Heart left ventricle (tissue), 16 donors: Measurements from ENCODE around the gene GHDC. TPM values are rescaled to one million over a fixed set of nuclear protein-coding genes. Genes with fewer than 3 reads are reported as not detected.

ENCODE experiments used
- ATAC-seq, 4 donors: fragments of 200-7000 bp; cut with Tn5 transposase; one replicate each; pipeline ENCODE4 v1.9.1; 2020 to 2022; ENCODE audit warnings: moderate library complexity in 4 of 4, mild to moderate bottlenecking in 3 of 4, moderate number of reproducible peaks in 1 of 4
- DNase-seq, 5 donors: peaks; one replicate each; pipeline ENCODE4 v3.0.0-alpha.2; 2020
- H3K27ac ChIP-seq, 12 donors: fragments of 200-600 bp; sonication (generic) in 4 of 12; one replicate each; pipeline versions ENCODE4 v1.5.0 to v1.8.0; 2016 to 2022; ENCODE audit warnings: mild to moderate bottlenecking in 2 of 12
- H3K27me3 ChIP-seq, 9 donors: fragments of 200-600 bp; sonication (generic) in 2 of 9; one replicate each; pipeline versions ENCODE4 v1.5.1 to v1.8.0; 2016 to 2022; ENCODE audit warnings: mild to moderate bottlenecking in 3 of 9
- H3K36me3 ChIP-seq, 9 donors: fragments of 200-600 bp; sonication (generic) in 2 of 9; one replicate each; pipeline versions ENCODE4 v1.5.0 to v1.8.0; 2018 to 2022; ENCODE audit warnings: mild to moderate bottlenecking in 2 of 9
- H3K4me1 ChIP-seq, 12 donors: fragments of 200-600 bp; sonication (generic) in 4 of 12; one replicate each; pipeline versions ENCODE4 v1.5.0 to v1.8.0; 2016 to 2022; ENCODE audit warnings: mild to moderate bottlenecking in 3 of 12
- H3K4me3 ChIP-seq, 12 donors: fragments of 200-600 bp; sonication (generic) in 4 of 12; one replicate each; pipeline versions ENCODE4 v1.5.0 to v1.8.0; 2017 to 2022; ENCODE audit warnings: mild to moderate bottlenecking in 9 of 12, moderate library complexity in 4 of 12
- H3K9me3 ChIP-seq, 12 donors: fragments of 200-600 bp; sonication (generic) in 4 of 12; one replicate each; pipeline versions ENCODE4 v1.5.0 to v1.8.0; 2016 to 2022; ENCODE audit warnings: mild to moderate bottlenecking in 1 of 12
- POLR2A ChIP-seq, 2 donors: fragments of 450-650 bp; IDR thresholded peaks; one replicate each; pipeline ENCODE4 v1.6.1; 2017; ENCODE audit warnings: antibody characterized with exemption in 2 of 2, mild to moderate bottlenecking in 2 of 2, moderate library complexity in 2 of 2
- WGBS, 4 donors: extraction: QIAGEN DNeasy Blood & Tissue Kit in 2 of 4; methylation state at CpG; one replicate each; pipeline versions ENCODE4 v1.1.5 to v1.1.7; 2013 to 2018; 5-methylcytosine and 5-hydroxymethylcytosine counted together
- intact Hi-C, 10 donors: fragments of 100-400 bp; cut with DNase I; formaldehyde crosslinking; loops; one replicate each; pipeline versions ENCODE4 v1.11.1 to v1.14.2; 2022
- polyA plus RNA-seq, 2 donors: library from polyadenylated mRNA; stranded (reverse); fragments of 200-250 nt; gene quantifications; one replicate each; pipeline ENCODE4 v1.2.3, GENCODE V29; 2013
- total RNA-seq, 9 donors: library from RNA; depleted of rRNA in 2 of 9; stranded (reverse); fragments of >200 nt in 2 of 9; fragmentation: NEBNext Ultra II Directional in 3 of 9; extraction: Animal tissue kit (Norgen Biotek cat#: 25700) in 3 of 9; gene quantifications; one replicate each; pipeline versions ENCODE4 v1.1.0 to v1.2.4, GENCODE V29; 2016 to 2023
- TF ChIP-seq, protein P1 (sequence below), 12 donors: fragments of 200-600 bp; sonication (generic) in 4 of 12; IDR thresholded peaks; one replicate each; pipeline versions ENCODE4 v1.5.0 to v1.8.0; 2018 to 2022; ENCODE audit warnings: antibody characterized with exemption in 12 of 12, mild to moderate bottlenecking in 5 of 12
- donor health status: ischemic (EF 13 %, LVEDD 7.1; RV severe dilation, severe dysfunction).
- donor health status: healthy with polysubstance abuse.
- donor health status: DM: no; HTN: yes; CAD: no.
- donor health status: DM: no; HTN: no; CAD: no.
- donor health status: ischemic (EF 25% LVEDD 6.9; RV normal size, moderate dysfunction).
- donor health status: ischemic (EF 25% LVEDD 5.7; RV mildly dilated, moderate dysfunction).
- donor health status: healthy.
- donor health status: DM: yes; HTN: yes; CAD: no.
- donor health status: ischemic (EF 35%, LVEDD 5.7; RV mildly dilated, moderate dysfunction).
- donor health status: nonischemic (EF 11% LVEDD 7.7; RV severe dilation, severe dysfunction).
- donor health status: DM: yes; HTN: yes; CAD: no.
- donor health status: PGD.
- donor health status: ischemic (EF 29% LVEDD 5.4; RV normal size, mild dysfunction).
- donor health status: nonischemic (EF 23%, LVEDD 6.1; RV moderate dilation, normal function).

The GHDC gene
- total and polyA plus RNA-seq, 11 donors = 4.9 to 17.3 (median 8.3) TPM

- ATAC-seq = no peak
- WGBS, 4 donors = 96 to 97% (median 97%) methylated on average over 5 of the region's 5 CpGs
- H3K9me3 ChIP-seq = no peaks in the 10 kb centered on the region
- peaks cover 0 to 85% (median 70%) of the 10 kb centered on the region in 9 donors for H3K36me3 ChIP-seq
- intact Hi-C loops = no loop called here
- no peak overlapping the region for H3K4me3 ChIP-seq
- no peaks in the 10 kb centered on the region for H3K27me3 ChIP-seq
- peaks cover 0 to 14% (median 9%) of the 10 kb centered on the region in 12 donors for H3K4me1 ChIP-seq
- DNase-seq = no peak
- TF ChIP-seq, protein P1, sequence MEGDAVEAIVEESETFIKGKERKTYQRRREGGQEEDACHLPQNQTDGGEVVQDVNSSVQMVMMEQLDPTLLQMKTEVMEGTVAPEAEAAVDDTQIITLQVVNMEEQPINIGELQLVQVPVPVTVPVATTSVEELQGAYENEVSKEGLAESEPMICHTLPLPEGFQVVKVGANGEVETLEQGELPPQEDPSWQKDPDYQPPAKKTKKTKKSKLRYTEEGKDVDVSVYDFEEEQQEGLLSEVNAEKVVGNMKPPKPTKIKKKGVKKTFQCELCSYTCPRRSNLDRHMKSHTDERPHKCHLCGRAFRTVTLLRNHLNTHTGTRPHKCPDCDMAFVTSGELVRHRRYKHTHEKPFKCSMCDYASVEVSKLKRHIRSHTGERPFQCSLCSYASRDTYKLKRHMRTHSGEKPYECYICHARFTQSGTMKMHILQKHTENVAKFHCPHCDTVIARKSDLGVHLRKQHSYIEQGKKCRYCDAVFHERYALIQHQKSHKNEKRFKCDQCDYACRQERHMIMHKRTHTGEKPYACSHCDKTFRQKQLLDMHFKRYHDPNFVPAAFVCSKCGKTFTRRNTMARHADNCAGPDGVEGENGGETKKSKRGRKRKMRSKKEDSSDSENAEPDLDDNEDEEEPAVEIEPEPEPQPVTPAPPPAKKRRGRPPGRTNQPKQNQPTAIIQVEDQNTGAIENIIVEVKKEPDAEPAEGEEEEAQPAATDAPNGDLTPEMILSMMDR (IDR thresholded peaks at IDR 0.05) = no peak
- TF ChIP-seq POLR2A (IDR thresholded peaks at IDR 0.05) = no peak
- no peak overlapping the region for H3K27ac ChIP-seq
Observed at GRCh38 chr17:42202696-42203095, 8.4 kb upstream of the GHDC start.

GRCh38 chr17:42202159-42202558 lies 7.9 kb upstream of the GHDC start:
- WGBS, 4 donors = 92 to 99% (median 95%) methylated on average over 6 of the region's 6 CpGs
- Histone ChIP-seq H3K27ac (no peak overlapping the region), H3K36me3 (peaks cover 0 to 80% (median 65%) of the 10 kb centered on the region in 9 donors), H3K9me3 (no peaks in the 10 kb centered on the region), H3K4me3 (no peak overlapping the region), H3K27me3 (no peaks in the 10 kb centered on the region), H3K4me1 (peaks cover 0 to 14% (median 9%) of the 10 kb centered on the region in 12 donors)
- intact Hi-C loops = no loop called here
- ATAC-seq (no peak), DNase-seq (no peak)
- TF ChIP-seq, protein P1 (IDR thresholded peaks at IDR 0.05) = no peak
- TF ChIP-seq POLR2A (IDR thresholded peaks at IDR 0.05) = no peak

DNA sequence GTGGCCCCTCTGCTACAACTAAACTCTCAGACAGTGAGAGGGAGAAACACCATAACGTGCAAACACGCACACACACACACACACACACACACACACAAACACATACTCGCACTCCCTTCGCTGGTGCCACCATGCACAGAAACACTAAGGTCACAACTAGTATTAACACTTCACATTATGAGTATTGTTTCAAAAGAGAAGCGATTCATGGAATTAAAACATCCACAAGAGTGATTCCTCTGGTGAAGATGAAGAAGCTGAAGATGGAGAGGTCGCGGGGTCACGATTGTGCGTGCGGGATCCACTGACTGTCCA lies 7.1 kb upstream of the GHDC start:
- TF ChIP-seq, protein P1 (IDR thresholded peaks at IDR 0.05) = no peak
- TF ChIP-seq POLR2A (IDR thresholded peaks at IDR 0.05) = no peak
- ATAC-seq (no peak), DNase-seq (no peak)
- peaks cover 0 to 72% (median 58%) of the 10 kb centered on the region in 9 donors for H3K36me3 ChIP-seq
- no peak overlapping the region for H3K27ac ChIP-seq
- 87 to 91% (median 90%) methylated on average over 10 of the region's 10 CpGs for WGBS, 4 donors
- H3K4me3 ChIP-seq = no peak overlapping the region
- intact Hi-C loops = no loop called here
- no peaks in the 10 kb centered on the region for H3K27me3 ChIP-seq
- no peaks in the 10 kb centered on the region for H3K9me3 ChIP-seq
- peaks cover 0 to 14% (median 9%) of the 10 kb centered on the region in 12 donors for H3K4me1 ChIP-seq

DNA sequence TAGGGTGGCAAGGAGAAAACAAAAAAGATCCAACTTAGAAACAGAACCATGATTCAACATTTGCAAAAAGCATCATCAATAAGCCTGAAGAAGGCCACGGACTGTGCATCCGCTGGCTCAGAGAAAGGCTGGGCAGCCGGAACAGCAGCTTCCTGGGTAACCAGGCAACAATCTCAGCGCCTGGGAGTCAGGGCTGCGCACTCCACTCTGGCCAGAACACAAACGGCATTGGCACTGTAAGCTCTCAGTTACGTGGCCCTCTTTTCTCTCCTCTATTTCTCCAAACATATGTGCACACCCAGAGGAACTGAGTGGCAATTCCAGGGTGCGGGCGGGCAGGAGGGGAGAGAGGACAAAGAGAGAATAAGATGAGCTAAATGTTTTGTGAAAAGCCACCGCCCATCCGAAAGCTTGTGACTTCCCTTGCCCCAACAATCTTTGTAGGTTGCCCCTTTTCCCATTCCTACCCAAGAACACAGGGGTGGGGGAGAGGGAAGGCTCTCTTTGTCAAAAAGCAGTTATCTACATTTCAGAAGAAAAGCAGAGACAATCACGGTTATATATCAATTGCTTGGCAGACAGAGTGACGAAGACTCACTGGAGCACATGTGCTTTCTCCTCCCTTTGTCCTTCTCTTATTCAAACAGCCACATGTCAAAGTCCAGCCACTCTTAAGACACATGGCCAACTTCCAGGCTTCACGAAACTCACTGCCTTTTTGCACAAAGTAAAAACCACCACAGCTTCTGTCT lies 6.6 kb upstream of the GHDC start:
- Histone ChIP-seq H3K9me3 (no peaks in the 10 kb centered on the region), H3K27me3 (no peaks in the 10 kb centered on the region), H3K36me3 (peaks cover 0 to 67% (median 52%) of the 10 kb centered on the region in 9 donors), H3K4me1 (peaks cover 0 to 14% (median 9%) of the 10 kb centered on the region in 12 donors), H3K4me3 (no peak overlapping the region), H3K27ac (peak overlapping the region in 7 of 12 donors; percentile 12 to 50 (median 24))
- WGBS, 4 donors = 35 to 44% (median 41%) methylated on average over 14 of the region's 14 CpGs
- peak; percentile 88 to 96 (median 96) for ATAC-seq
- intact Hi-C loops = no loop called here
- peak; percentile 57 to 82 (median 73) for DNase-seq
- no peak for TF ChIP-seq POLR2A (IDR thresholded peaks at IDR 0.05)
- TF ChIP-seq, protein P1 (IDR thresholded peaks at IDR 0.05) = no peak
